BLaER1 (cell line): ENCODE results near the gene ACY1.

Source experiments
- H3K27ac ChIP-seq: shearing (Covaris generic); formaldehyde crosslinking; 2 replicates; pipeline ENCODE4 v1.8.1; 2022
- H3K27me3 ChIP-seq: shearing (Covaris generic); formaldehyde crosslinking; 2 replicates; pipeline ENCODE4 v1.8.1; 2022
- H3K36me3 ChIP-seq: shearing (Covaris generic); formaldehyde crosslinking; 2 replicates; pipeline ENCODE4 v1.8.1; 2022
- H3K4me1 ChIP-seq: shearing (Covaris generic); formaldehyde crosslinking; 2 replicates; pipeline ENCODE4 v1.8.1; 2022
- H3K4me2 ChIP-seq: shearing (Covaris generic); formaldehyde crosslinking; 2 replicates; pipeline ENCODE4 v1.8.1; 2022
- H3K4me3 ChIP-seq: shearing (Covaris generic); formaldehyde crosslinking; 2 replicates; pipeline ENCODE4 v1.8.1; 2022
- H3K9ac ChIP-seq: shearing (Covaris generic); formaldehyde crosslinking; 2 replicates; pipeline ENCODE4 v1.8.1; 2022
- H3K9me3 ChIP-seq: shearing (Covaris generic); formaldehyde crosslinking; 2 replicates; pipeline ENCODE4 v1.8.1; 2022
- H4K20me1 ChIP-seq: shearing (Covaris generic); formaldehyde crosslinking; 2 replicates; pipeline ENCODE4 v1.8.1; 2022
- Cebpa-rat ChIP-seq: shearing (Covaris generic); IDR thresholded peaks from 2 replicates; pipeline ENCODE4 v1.8.1; 2022

The ACY1 gene

GRCh38 chr3:51945926-51946705, 37.2 kb upstream of the ACY1 start:
- Histone ChIP-seq H3K9ac (no peak overlapping the region), H3K27ac (no peak overlapping the region), H3K4me2 (no peak overlapping the region), H4K20me1 (no peaks in the 10 kb centered on the region; the same call in 1 of the 2 replicates), H3K27me3 (no peaks in the 10 kb centered on the region), H3K4me1 (peaks cover 28% of the 10 kb centered on the region), H3K4me3 (no peak overlapping the region), H3K9me3 (no peaks in the 10 kb centered on the region), H3K36me3 (no peaks in the 10 kb centered on the region)
- no peak for TF ChIP-seq Cebpa-rat

GRCh38 chr3:51946796-51947195, 36.5 kb upstream of the ACY1 start:
- Histone ChIP-seq H3K27ac (no peak overlapping the region), H4K20me1 (no peaks in the 10 kb centered on the region), H3K4me3 (no peak overlapping the region), H3K36me3 (no peaks in the 10 kb centered on the region), H3K27me3 (no peaks in the 10 kb centered on the region), H3K9me3 (no peaks in the 10 kb centered on the region), H3K9ac (no peak overlapping the region), H3K4me2 (no peak overlapping the region), H3K4me1 (peaks cover 25% of the 10 kb centered on the region)
- TF ChIP-seq Cebpa-rat: no peak

DNA sequence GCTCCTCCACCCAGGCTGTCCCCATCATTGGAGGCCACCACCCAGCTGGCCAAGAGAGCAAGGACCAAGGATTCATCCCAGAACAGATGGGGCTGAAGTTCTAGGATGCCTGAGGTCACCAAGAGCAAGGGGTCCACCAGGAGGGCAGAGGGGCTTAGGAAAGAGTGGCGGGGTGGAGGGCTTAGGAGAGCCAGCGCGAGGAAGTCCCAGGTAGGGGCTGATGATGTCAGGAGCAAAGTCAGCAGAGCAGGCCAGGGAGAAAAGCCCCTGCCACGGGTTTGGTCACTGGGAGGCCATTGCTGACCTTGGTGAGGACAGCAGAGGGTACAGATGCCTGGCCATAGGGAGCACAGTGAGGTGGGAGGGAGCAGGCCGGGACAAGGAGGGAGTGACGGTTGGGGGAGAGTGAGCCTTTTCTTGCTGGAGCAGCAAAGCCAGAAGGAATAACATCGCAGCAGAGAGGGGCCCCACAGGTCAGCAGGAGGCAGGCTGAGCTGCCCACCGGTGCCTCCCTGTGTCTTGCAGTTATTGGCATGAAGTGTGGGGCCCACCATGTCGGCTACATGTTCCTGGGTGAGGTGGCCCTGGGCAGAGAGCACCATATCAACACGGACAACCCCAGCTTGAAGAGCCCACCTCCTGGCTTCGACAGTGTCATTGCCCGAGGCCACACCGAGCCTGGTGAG, 36.0 kb upstream of the ACY1 start:
- Histone ChIP-seq H3K9me3 (no peaks in the 10 kb centered on the region), H4K20me1 (no peaks in the 10 kb centered on the region), H3K4me1 (peaks cover 22% of the 10 kb centered on the region), H3K9ac (no peak overlapping the region), H3K4me2 (no peak overlapping the region), H3K36me3 (no peaks in the 10 kb centered on the region), H3K27me3 (no peaks in the 10 kb centered on the region), H3K27ac (no peak overlapping the region), H3K4me3 (no peak overlapping the region)
- no peak for TF ChIP-seq Cebpa-rat

GRCh38 chr3:51948016-51948580, 35.2 kb upstream of the ACY1 start:
- Histone ChIP-seq H3K4me2 (no peak overlapping the region), H3K27me3 (peaks cover 2% of the 10 kb centered on the region; the same call in 1 of the 2 replicates), H3K4me1 (peaks cover 15% of the 10 kb centered on the region), H3K36me3 (no peaks in the 10 kb centered on the region), H3K27ac (no peak overlapping the region), H3K4me3 (no peak overlapping the region), H3K9ac (no peak overlapping the region), H3K9me3 (no peaks in the 10 kb centered on the region), H4K20me1 (no peaks in the 10 kb centered on the region)
- TF ChIP-seq Cebpa-rat: no peak

GRCh38 chr3:51949121-51949520, 34.2 kb upstream of the ACY1 start:
- Histone ChIP-seq H3K27ac (no peak overlapping the region), H3K4me2 (no peak overlapping the region), H3K9ac (no peak overlapping the region), H3K9me3 (no peaks in the 10 kb centered on the region), H3K4me3 (no peak overlapping the region), H3K4me1 (peaks cover 4% of the 10 kb centered on the region), H3K27me3 (peaks cover 13% of the 10 kb centered on the region), H3K36me3 (no peaks in the 10 kb centered on the region), H4K20me1 (no peaks in the 10 kb centered on the region)
- no peak for TF ChIP-seq Cebpa-rat

DNA sequence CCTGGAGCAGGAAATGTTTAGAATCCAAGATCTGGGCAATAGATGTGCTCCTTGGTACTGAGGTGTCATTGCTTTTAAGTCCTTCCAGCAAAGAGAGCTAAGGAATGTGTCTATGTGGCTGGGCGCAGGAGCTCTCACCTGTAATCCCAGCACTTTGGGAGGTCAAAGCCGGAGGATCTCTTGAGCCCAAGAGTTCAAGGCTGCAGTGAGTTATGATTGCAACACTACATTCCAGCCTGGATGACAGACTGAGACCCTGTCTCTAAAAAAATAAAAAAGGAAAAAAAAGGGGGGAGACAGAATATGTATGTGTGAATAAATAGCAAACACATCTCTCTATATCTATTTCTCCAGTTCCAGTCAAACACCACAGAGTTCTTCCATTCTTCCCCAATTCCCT, 32.4 kb upstream of the ACY1 start:
- Histone ChIP-seq H3K4me3 (no peak overlapping the region), H3K27me3 (peaks cover 30% of the 10 kb centered on the region), H3K27ac (no peak overlapping the region), H3K4me1 (peaks cover 17% of the 10 kb centered on the region), H3K9me3 (no peaks in the 10 kb centered on the region), H3K36me3 (no peaks in the 10 kb centered on the region), H4K20me1 (peaks cover 12% of the 10 kb centered on the region), H3K9ac (no peak overlapping the region), H3K4me2 (no peak overlapping the region)
- TF ChIP-seq Cebpa-rat: no peak

GRCh38 chr3:51953445-51953844, 29.9 kb upstream of the ACY1 start:
- Histone ChIP-seq H3K4me1 (peaks cover 29% of the 10 kb centered on the region), H3K9me3 (no peaks in the 10 kb centered on the region), H3K27me3 (peaks cover 50% of the 10 kb centered on the region), H3K36me3 (peaks cover 19% of the 10 kb centered on the region), H3K9ac (no peak overlapping the region), H3K4me3 (no peak overlapping the region), H3K27ac (no peak overlapping the region), H4K20me1 (peaks cover 33% of the 10 kb centered on the region), H3K4me2 (no peak overlapping the region)
- no peak for TF ChIP-seq Cebpa-rat

GRCh38 chr3:51954105-51954504, 29.2 kb upstream of the ACY1 start:
- Histone ChIP-seq H3K27ac (no peak overlapping the region), H3K4me3 (no peak overlapping the region)

DNA sequence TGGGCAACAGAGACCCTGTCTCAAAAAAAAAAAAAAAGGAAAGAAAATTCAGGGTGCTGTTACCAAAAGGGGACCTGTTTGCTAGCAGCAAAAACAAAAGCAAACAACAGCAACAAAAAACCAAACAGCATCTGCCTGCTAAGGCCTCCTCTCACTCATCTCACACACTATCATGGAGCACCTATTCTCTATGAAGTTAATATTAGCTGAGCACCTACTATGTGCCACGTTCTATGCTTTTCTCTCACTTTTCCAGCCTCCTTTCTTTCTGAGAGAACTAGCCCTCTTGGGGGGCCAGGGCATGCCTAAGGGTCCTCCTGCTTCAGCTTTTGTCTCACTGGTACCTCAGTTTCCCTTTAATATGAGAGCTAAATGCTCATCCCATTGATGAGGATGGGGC, 28.6 kb upstream of the ACY1 start:
- Histone ChIP-seq H3K36me3 (peaks cover 32% of the 10 kb centered on the region), H3K9ac (no peak overlapping the region), H3K4me3 (no peak overlapping the region), H3K4me1 (peaks cover 29% of the 10 kb centered on the region), H3K4me2 (0 out of 2 replicates have a peak overlapping the region, but pooled peaks have one; percentile 64), H3K9me3 (no peaks in the 10 kb centered on the region), H4K20me1 (peaks cover 33% of the 10 kb centered on the region), H3K27me3 (peaks cover 50% of the 10 kb centered on the region), H3K27ac (no peak overlapping the region)
- no peak for TF ChIP-seq Cebpa-rat

More at GRCh38 chr3:51954105-51954504, 29.2 kb upstream of the ACY1 start:
- Histone ChIP-seq H3K4me1 (peaks cover 29% of the 10 kb centered on the region), H3K9ac (no peak overlapping the region), H3K27me3 (peaks cover 50% of the 10 kb centered on the region), H4K20me1 (peaks cover 33% of the 10 kb centered on the region), H3K9me3 (no peaks in the 10 kb centered on the region), H3K4me2 (no peak overlapping the region), H3K36me3 (peaks cover 26% of the 10 kb centered on the region)
- no peak for TF ChIP-seq Cebpa-rat
